ENCODE measurements around the gene PRSS22.

Gene PRSS22

DNA sequence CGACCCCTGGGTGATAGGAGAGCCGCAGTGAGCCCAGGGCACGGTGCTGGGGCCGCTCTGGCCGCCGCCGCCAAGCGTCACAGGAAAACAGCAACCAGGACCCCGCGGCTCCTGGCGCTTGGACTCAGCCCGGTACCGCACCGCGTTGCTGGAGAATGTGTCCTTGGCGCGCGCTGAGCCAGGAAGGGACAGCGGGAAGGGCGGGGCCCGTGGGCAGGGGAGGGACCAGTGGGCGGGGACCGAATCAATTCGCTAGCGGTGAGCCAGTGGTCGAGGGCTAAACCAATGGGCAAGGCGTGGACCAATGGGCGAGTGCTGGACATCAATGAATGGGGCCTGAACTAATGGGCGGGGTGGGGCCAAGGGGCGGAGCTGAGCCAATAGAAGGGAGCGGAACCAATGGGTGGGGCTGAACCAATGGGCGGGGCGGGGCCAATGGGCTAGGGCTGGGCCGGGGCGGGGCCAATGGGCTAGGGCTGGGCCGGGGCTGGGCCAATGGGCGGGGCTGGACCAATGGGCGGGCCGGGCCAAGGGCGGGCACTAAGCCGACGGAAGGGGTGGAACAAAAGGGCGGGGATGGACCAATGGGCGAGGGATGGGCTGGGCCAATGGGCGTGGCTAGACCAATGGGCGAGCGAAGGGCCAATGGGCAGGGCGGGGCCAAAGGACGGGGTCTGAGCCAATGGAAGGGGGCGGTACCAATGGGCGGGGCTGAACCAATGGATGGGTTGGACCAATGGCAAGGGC is 47.4 kb upstream of the PRSS22 start:
- Histone ChIP-seq H3F3A (ENCODE audit: insufficient read depth, low read length) (no peaks in the 10 kb centered on the region), H3K79me2 (ENCODE audit: low read length) (no peaks in the 10 kb centered on the region), H3K36me3 (replicated peaks; ENCODE audit: insufficient read depth, low read length) (no peaks in the 10 kb centered on the region), H3K4me1 (ENCODE audit: low read length) (peaks cover 10% of the 10 kb centered on the region), H3K9me3 (replicated peaks; ENCODE audit: insufficient read depth, low read length) (no peaks in the 10 kb centered on the region), H3K27me3 (replicated peaks; ENCODE audit: insufficient read depth, low read length) (peaks cover 17% of the 10 kb centered on the region), H3K4me3 (ENCODE audit: low read length) (peak overlapping the region; percentile 96), H3K9ac (ENCODE audit: low read length) (peak overlapping the region; percentile 77), H4K20me1 (ENCODE audit: insufficient read depth, low read length) (no peaks in the 10 kb centered on the region), H3K4me2 (ENCODE audit: low read depth, low read length) (peak overlapping the region; percentile 100), H3K9me2 (replicated peaks; ENCODE audit: insufficient read depth, low read length) (no peaks in the 10 kb centered on the region), H3K27ac (ENCODE audit: low read length) (peak overlapping the region; percentile 52; the same call in 1 of the 2 replicates), H2AFZ (ENCODE audit: low read length) (peak overlapping the region; percentile 97)
- TF ChIP-seq CTCF (IDR thresholded peaks at IDR 0.05; ENCODE audit: low read length) = no peak
- no peak for TF ChIP-seq EZH2phosphoT487 (IDR thresholded peaks at IDR 0.05; ENCODE audit: low read length)
- no peak for TF ChIP-seq EZH2 (optimal IDR thresholded peaks at IDR 0.05; ENCODE audit: low read depth, low read length)
- DNase-seq = peak; percentile 98

DNA sequence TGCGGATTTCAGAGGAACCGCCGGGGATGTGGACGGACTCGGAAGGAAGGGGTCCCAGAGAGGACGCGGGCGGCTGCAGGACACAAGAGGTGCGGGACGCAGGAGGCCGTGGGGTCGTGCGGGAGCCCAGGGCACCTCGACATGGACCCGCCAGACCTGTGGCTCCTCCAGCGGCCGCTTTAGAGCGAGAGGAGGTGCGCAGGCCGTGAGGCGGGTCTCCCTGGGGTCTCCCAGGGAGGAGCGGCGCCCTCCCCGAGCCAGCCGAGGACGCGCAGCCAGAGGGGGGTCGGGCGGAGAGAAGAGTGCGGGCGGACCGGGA is 46.9 kb upstream of the PRSS22 start:
- Histone ChIP-seq H3K9me2 (replicated peaks; ENCODE audit: insufficient read depth, low read length) (no peaks in the 10 kb centered on the region), H4K20me1 (ENCODE audit: insufficient read depth, low read length) (no peaks in the 10 kb centered on the region), H3K4me2 (ENCODE audit: low read depth, low read length) (peak overlapping the region; percentile 100), H3K4me1 (ENCODE audit: low read length) (peaks cover 10% of the 10 kb centered on the region), H3K27me3 (replicated peaks; ENCODE audit: insufficient read depth, low read length) (peaks cover 11% of the 10 kb centered on the region), H3K79me2 (ENCODE audit: low read length) (no peaks in the 10 kb centered on the region), H3K27ac (ENCODE audit: low read length) (peak overlapping the region; percentile 52; the same call in 1 of the 2 replicates), H3K9me3 (replicated peaks; ENCODE audit: insufficient read depth, low read length) (no peaks in the 10 kb centered on the region), H3K9ac (ENCODE audit: low read length) (peak overlapping the region; percentile 77), H3F3A (ENCODE audit: insufficient read depth, low read length) (no peaks in the 10 kb centered on the region), H2AFZ (ENCODE audit: low read length) (peak overlapping the region; percentile 97), H3K36me3 (replicated peaks; ENCODE audit: insufficient read depth, low read length) (no peaks in the 10 kb centered on the region), H3K4me3 (ENCODE audit: low read length) (peak overlapping the region; percentile 96)
- TF ChIP-seq EZH2 (optimal IDR thresholded peaks at IDR 0.05; ENCODE audit: low read depth, low read length) (no peak), EZH2phosphoT487 (IDR thresholded peaks at IDR 0.05; ENCODE audit: low read length) (no peak), CTCF (IDR thresholded peaks at IDR 0.05; ENCODE audit: low read length) (no peak)
- peak; percentile 12 for DNase-seq

- Histone ChIP-seq H3K79me2 (ENCODE audit: low read length) (no peaks in the 10 kb centered on the region), H4K20me1 (ENCODE audit: insufficient read depth, low read length) (no peaks in the 10 kb centered on the region), H3K4me2 (ENCODE audit: low read depth, low read length) (peak overlapping the region; percentile 100), H3K27ac (ENCODE audit: low read length) (peak overlapping the region; percentile 52; the same call in 1 of the 2 replicates), H3K9me2 (replicated peaks; ENCODE audit: insufficient read depth, low read length) (no peaks in the 10 kb centered on the region), H3K27me3 (replicated peaks; ENCODE audit: insufficient read depth, low read length) (peaks cover 8% of the 10 kb centered on the region), H3F3A (ENCODE audit: insufficient read depth, low read length) (no peaks in the 10 kb centered on the region), H3K9me3 (replicated peaks; ENCODE audit: insufficient read depth, low read length) (no peaks in the 10 kb centered on the region), H3K4me1 (ENCODE audit: low read length) (peaks cover 10% of the 10 kb centered on the region), H2AFZ (ENCODE audit: low read length) (peak overlapping the region; percentile 97), H3K36me3 (replicated peaks; ENCODE audit: insufficient read depth, low read length) (no peaks in the 10 kb centered on the region), H3K4me3 (ENCODE audit: low read length) (peak overlapping the region; percentile 96), H3K9ac (ENCODE audit: low read length) (peak overlapping the region; percentile 77)
- TF ChIP-seq CTCF (IDR thresholded peaks at IDR 0.05; ENCODE audit: low read length) = peak; percentile 91
- TF ChIP-seq EZH2phosphoT487 (IDR thresholded peaks at IDR 0.05; ENCODE audit: low read length) = no peak
- peak; percentile 83 for DNase-seq
These were observed 46.3 kb upstream of the PRSS22 start for GRCh38 chr16:2904100-2904921.
